HCT116 (cell line): ENCODE results near the gene TMTC1.

ENCODE experiments used
- EZH2phosphoT487 ChIP-seq: fragments of 200-600 bp; IDR thresholded peaks from 2 replicates; pipeline ENCODE4 v1.6.1; 2018; ENCODE audit warnings: antibody characterized with exemption, borderline replicate concordance
- POLR2A ChIP-seq: IDR thresholded peaks from 2 replicates; pipeline ENCODE4 v1.7.0; 2011; ENCODE audit warnings: borderline replicate concordance; ENCODE audit not compliant: insufficient read depth, insufficient read length; ENCODE audit errors: extremely low read depth
- POLR2AphosphoS5 ChIP-seq: IDR thresholded peaks from 2 replicates; pipeline ENCODE4 v1.6.1; 2011; ENCODE audit warnings: mild to moderate bottlenecking, low read depth, low read length, moderate library complexity
- TF ChIP-seq, protein P1 (sequence below), 3 experiments: fragments of 200-600 bp in 1 of 3; sonication (generic) in 1 of 3; IDR thresholded peaks in 2 of 3; conservative IDR thresholded peaks in 1 of 3; 2 replicates each; pipeline ENCODE4 v1.5.1; 2012 to 2017; ENCODE audit warnings: low read depth in 2 of 3, low read length in 2 of 3, antibody characterized with exemption in 1 of 3, borderline replicate concordance in 1 of 3, control low read depth in 1 of 3, mild to moderate bottlenecking in 1 of 3, mixed read lengths in 1 of 3, mixed run types in 1 of 3, moderate library complexity in 1 of 3; ENCODE audit not compliant: insufficient read depth in 1 of 3

- no peak for TF ChIP-seq POLR2A
- TF ChIP-seq, protein P1, sequence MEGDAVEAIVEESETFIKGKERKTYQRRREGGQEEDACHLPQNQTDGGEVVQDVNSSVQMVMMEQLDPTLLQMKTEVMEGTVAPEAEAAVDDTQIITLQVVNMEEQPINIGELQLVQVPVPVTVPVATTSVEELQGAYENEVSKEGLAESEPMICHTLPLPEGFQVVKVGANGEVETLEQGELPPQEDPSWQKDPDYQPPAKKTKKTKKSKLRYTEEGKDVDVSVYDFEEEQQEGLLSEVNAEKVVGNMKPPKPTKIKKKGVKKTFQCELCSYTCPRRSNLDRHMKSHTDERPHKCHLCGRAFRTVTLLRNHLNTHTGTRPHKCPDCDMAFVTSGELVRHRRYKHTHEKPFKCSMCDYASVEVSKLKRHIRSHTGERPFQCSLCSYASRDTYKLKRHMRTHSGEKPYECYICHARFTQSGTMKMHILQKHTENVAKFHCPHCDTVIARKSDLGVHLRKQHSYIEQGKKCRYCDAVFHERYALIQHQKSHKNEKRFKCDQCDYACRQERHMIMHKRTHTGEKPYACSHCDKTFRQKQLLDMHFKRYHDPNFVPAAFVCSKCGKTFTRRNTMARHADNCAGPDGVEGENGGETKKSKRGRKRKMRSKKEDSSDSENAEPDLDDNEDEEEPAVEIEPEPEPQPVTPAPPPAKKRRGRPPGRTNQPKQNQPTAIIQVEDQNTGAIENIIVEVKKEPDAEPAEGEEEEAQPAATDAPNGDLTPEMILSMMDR (IDR thresholded peaks at IDR 0.05 in 2 of 3, conservative IDR thresholded peaks at IDR 0.05 in 1 of 3; ENCODE audit: borderline replicate concordance in 1 of 3, insufficient read depth in 1 of 3, low read depth in 2 of 3, low read length in 2 of 3) = no peak
- TF ChIP-seq POLR2AphosphoS5 = no peak
- TF ChIP-seq EZH2phosphoT487 = no peak
Observed at GRCh38 chr12:29528161-29528560, 255.6 kb downstream of the TMTC1 start.
